Brain pericyte (primary cell): ENCODE measurements around the gene TMEM95.

Experiments
- DNase-seq: peaks from one replicate; pipeline ENCODE4 v3.0.0-alpha.2; 2012; ENCODE audit warnings: low read depth, low spot score

Gene TMEM95

DNA sequence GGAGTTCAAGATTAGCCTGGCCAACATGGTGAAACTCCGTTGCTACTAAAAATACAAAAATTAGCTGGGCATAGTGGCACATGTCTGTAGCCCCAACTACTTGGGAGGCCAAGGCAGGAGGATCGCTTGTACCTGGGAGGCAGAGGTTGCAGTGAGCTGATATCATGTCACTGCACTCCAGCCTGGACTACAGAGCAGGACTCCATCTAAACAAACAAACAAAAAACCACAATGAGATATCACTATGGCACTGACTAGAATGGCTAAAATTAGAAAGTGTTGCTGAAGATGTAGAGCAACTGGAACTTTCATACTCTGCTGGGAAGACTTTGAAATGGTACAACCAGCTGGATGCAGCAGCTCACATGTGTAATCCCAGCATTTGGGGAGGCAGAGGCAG lies 19.4 kb downstream of the TMEM95 start:
- no peak for DNase-seq

- no peak for DNase-seq
Measured at GRCh38 chr17:7379134-7379533, 24.2 kb downstream of the TMEM95 start.

DNA sequence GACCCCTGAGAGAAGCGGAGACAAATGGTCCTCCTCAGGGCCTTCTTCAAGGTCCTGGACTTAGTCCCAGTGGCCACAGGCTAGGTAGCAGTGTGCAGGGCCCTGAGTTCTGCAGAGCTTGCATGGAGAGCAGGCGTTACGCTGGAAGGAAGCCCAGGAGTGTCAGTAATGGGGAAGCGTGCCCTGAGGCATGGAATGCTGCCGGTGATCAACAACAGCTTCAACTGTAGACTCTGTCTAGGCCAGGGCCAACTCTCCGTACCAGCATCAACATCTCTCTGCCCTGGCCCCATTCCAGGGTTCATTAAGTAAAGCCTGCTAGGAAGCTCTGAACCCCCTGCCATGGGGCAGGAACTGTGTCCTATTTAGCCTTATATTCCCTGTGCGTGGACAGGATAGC lies 25.4 kb downstream of the TMEM95 start:
- DNase-seq, result no peak

DNA sequence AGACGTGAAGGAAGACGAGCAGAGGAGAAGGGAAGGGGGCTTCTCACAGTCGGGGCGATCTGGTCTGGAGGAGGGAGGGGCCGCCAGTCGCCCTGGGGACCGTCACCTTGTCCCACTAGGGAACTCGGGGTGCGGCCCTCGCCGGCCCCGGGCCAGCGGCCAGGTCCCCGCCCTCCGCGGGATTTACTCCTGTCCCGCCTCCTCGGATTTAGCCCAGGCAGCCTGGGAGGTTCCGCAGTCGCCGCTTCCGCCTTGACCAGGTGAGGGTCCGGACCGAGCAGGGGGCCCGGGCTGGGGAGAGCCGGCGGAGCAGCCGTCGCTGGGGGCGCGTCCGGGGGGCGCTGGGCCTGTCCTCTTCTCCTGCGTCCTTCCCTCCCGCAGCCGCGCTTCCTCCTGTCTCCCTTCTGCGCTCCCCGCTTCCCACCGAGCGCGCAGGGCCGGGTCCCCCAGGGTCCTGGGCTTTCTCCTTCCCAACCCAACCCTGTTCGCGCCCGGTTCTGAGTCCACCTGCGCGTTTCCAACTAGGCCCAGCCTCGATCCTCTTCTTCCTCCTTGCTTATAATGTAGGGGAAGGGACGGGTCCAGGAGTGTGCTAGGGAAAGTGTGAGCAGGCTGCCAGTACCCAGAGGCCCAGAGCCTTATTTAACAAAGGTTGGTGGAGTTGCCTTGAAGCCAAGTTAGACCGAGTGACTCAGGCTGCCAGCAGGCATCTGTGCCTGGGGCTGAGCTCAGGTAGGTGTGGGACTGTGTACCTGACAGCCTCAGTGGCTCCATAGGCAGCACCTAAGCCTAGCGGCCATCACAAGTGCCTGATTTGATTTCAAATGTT lies 26.1 kb downstream of the TMEM95 start, which contains the start of gene TNK1:
Gene TNK1 (plus strand): TSS at position 235 of the 829 bp plus-strand sequence. CDS start 1,838 bp downstream, outside the sequence.
- DNase-seq, result no peak

- DNase-seq, result no peak
Measured at GRCh38 chr17:7382901-7383300, 27.9 kb downstream of the TMEM95 start.

DNA sequence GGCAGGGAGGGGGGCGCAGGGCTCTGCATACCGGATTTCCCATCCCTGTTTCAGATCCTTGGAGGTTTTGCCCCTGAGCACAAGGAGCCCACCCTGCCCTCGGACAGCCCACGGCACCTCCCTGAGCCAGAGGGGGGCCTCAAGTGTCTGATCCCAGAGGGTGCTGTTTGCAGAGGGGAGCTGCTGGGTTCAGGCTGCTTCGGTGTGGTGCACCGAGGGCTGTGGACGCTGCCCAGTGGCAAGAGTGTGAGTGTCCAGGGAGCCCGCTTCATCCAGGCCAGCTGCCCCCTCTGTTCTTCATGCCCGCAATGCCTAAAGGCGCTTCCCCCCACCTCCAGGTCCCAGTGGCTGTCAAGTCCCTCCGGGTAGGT lies 28.4 kb downstream of the TMEM95 start:
- no peak for DNase-seq

DNA sequence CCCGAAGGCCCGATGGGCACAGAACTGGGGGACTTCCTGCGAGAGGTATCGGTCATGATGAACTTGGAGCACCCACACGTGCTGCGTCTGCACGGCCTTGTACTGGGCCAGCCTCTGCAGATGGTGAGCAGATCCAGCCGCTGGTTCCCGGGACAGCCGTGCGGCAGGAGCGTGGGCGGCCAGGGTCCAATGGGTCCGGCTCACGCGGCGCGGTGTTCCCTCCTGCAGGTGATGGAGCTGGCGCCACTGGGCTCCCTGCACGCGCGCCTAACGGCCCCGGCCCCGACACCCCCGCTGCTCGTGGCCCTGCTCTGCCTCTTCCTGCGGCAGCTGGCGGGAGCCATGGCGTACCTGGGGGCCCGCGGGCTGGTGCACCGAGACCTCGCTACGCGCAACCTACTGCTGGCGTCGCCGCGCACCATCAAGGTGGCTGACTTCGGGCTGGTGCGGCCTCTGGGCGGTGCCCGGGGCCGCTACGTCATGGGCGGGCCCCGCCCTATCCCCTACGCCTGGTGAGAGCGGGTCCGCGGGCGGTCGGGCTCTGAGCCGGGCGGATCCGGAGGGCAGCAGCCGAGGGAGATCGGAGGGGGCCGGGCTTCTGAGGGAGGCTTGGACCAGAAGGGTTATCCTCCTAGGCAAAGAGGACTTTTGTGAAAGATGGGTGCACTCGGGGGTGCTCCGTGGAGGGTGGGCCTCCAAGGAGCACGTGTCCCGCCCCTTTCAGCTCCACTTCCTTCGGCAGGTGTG lies 29.0 kb downstream of the TMEM95 start:
- DNase-seq, result no peak

GRCh38 chr17:7384489-7385081 lies 29.6 kb downstream of the TMEM95 start:
- no peak for DNase-seq

- no peak for DNase-seq
Measured at GRCh38 chr17:7388856-7389255, 33.9 kb downstream of the TMEM95 start.

DNA sequence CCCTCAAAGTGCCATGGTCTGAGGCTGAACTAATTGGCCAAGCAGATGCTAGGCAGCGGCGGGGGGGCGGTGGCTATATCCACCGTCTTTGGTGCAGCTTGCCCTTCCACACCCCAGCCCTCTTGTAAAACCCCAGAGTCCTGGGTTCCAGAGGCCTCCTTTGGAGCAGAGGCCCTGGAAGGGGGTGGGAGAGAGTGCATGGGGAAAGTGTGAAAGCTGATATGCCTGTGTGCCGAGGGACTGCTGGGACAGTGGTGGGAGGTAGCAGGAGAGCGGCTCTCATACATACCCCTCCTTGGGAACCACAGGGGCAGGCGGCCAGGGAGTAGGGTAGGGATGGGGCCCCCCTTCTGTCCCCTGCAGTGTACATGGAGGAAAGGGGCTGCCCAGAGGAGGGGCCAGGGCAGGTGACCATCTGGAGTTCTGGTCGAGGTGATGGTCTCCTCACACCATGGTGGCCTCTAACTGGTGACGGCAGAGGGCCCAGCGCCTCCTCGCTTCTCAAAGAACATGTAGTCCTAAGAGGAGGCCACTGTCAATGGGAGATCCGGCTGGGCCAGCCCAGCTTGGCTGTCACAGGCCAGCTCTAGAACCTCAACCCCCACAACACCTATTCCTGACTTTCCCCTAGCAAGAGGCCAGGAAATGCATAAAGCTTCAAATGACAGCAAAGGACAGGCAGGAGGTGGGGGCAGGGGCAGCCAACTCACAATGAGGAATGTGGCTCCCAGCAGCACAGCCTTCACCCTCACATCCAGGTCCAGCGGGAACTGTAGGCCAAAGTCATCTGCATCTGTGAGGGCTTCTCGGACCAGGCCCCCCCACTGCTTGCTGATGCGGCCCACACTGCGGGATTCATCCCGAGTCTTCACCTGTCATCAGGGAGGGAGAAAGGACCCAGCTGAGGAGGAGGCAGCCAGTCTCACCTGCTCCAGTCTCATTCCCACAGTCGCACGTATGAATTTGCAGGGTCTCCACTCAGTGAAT lies 35.3 kb downstream of the TMEM95 start:
- no peak for DNase-seq

DNA sequence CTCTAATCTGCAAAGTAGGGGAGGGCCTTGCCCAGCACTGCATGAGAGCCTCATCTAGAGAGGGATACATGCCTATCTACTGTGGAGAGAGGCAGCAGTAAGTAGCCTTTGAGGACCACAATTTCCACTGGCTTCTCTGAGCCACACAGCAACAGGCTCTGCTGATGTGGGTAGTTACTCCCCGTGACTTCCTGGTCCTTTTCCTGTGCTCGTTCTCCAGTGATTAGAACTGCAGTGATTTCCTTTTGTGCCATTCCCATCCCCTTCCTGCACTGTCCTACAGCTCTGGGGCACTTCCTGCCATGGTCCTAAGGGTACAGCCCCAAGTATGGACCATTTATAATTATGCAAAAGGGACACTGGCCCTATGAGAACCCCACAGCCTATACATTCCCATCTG lies 36.4 kb downstream of the TMEM95 start:
- no peak for DNase-seq

DNA sequence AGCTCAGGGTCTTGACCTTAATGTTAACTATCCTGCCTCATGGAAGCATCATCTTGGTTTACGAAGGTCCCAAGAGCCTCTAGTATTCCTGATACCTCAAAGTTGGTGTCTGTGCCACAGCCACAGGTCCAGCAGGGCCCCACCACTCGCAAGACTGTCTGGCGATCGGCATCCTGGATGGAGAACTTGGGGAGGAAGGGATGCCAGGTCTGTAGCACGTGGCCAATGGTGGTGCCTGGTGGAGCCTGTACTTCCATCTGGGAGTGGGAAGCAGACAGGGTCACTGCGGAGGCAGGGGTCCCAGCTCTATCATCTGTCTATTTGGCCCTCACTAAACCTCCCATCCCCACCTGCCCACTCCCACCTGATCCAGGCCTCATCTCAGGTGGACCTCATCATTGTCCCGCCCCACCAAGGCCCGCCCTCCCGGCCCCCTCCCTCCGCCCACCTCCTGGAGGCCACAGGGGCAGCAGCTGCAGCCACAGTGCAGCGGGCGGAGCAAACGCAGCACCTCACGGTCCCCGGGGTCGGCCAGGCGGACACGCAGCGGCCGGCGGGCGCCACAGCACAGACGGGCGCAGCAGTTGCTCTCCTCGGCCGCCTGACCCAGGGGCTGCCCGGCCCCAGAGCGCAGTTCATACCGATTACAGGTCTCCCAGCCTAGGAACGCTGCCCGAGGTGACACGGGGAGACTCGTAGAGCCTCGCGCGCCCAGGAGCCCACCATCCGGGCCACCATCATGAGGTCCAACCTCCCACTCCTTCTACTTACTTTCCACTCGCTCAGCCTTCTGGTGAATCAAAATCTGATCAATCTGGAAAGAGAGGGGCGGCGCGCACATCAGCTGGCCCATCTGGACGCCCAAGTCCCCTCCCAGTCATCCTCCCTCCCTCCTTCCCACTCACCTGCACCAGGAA lies 38.0 kb downstream of the TMEM95 start:
- no peak for DNase-seq

GRCh38 chr17:7393613-7394451 lies 38.9 kb downstream of the TMEM95 start:
- no peak for DNase-seq

DNA sequence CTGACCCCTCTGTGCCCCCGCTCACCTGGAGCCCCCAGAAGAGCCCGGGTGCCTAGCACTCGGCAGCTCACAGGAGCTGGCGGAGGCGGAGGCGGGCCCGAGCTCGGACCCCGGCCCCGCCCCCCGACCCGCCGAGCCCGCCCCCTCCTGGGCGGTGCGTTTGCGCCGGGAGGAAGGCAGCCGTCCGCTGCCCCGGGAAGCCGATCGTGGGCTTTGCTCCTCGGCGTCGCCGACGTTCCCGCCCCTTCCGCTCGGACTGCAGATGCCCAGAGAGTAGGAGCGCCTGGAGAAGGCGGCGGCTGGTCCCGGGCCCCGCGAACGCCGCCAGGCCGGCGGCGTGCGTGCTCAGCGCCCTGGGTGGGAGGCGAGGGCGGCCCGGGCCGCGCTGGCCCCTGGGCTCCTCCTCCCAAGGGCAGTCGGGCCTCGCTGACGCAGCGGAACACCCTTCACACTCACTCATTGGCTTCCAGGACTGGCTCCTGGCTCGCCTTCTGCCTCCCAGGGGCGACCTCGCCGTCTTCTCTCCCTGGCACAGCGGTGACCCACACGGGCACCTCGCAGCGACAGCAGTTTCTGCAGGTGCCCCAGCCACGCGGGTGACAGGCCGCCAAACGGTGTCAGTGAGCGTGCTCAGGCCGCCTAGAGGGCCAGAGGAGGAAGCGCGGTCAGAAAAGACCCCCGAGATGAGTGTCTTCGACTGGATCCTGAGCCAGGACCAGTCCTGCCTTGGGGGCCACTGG lies 39.7 kb downstream of the TMEM95 start, which contains the start of gene PLSCR3:
Gene PLSCR3 (minus strand): TSS at position 74 of the 740 bp plus-strand sequence. CDS start 415 bp downstream, outside the sequence.
- peak; percentile 53 for DNase-seq

DNA sequence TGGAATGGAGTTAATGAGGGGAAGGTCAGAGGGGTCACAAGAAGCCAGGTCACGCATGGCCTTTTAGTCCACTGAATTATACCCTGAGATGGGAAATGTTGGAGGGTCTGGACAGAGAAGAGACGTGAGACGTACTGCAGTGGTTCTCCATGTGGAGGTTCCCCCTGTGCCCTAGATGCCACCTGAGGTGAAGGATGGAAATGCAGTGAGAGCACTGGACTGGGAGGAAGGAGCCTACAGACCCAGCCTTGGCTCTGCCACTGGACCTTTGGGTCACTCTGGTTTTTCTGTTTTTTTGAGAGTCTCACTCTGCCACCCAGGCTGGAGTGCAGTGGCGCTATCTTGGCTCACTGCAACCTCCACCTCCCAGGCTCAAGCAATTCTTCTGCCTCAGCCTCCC lies 41.2 kb downstream of the TMEM95 start:
- DNase-seq, result no peak

GRCh38 chr17:7398612-7399011 lies 43.7 kb downstream of the TMEM95 start:
- no peak for DNase-seq

DNA sequence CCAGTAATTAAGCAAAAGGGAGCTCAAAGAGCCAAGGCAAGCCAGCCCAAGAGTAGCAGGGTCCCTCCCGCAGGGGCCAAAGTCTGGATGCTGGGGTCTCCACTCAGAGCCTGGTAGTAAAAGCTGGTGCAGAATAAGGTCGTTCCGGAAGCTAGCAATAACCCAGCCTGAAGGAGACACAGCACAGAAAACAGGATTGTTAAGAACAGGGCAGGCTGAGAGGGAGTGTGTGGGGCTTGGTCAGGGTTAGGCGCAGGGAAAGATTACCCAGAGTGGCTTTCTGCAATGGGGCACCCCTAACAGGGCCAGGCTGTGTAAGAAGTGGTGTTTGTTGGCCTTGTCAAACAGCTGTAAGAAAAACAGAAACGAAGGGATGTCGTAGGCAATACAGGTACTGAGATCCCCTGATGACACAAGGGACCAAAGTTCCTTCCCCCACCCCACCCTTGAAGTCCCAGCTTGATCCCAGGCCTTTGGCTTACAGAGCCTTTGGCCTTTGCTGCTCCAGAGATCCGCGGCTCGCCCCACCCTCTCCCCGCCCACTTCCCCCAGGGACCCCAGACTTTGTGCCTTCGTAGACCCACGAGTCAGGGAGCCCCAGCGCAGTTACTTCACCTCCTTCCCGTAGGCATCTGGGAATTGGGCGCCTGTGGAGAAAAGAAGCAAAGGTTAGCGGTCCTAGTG lies 48.2 kb downstream of the TMEM95 start:
- DNase-seq, result no peak

GRCh38 chr17:7403727-7403976 lies 48.7 kb downstream of the TMEM95 start:
- DNase-seq, result no peak
